ENCODE results near the gene SPN. TPM values are rescaled to one million over a fixed set of nuclear protein-coding genes. Genes with fewer than 3 reads are reported as not detected.

Gene SPN
- total and polyA plus RNA-seq, 2 donors (not counting 3 experiments of a cell fraction or from before 2014, with no cell fraction given) = not detected

- no peaks in the 10 kb centered on the region for H3K79me2 ChIP-seq (ENCODE audit: control insufficient read depth, insufficient read depth, low read length)
- intact Hi-C loops (cut with micrococcal nuclease) = no loop called here
- H2AFZ ChIP-seq (ENCODE audit: low read depth, low read length) = no peak overlapping the region
- ChIA-PET CTCF (no interaction called here), POLR2A (no interaction called here)
- H3K27me3 ChIP-seq (ENCODE audit: control insufficient read depth in 2 of 2, insufficient read depth in 2 of 2, low read length in 2 of 2) = no peaks in the 10 kb centered on the region
- no peaks in the 10 kb centered on the region for H3K9me1 ChIP-seq (replicated peaks; ENCODE audit: control insufficient read depth, extremely low read depth, insufficient read depth, low read length)
- H3K36me3 ChIP-seq (ENCODE audit: control insufficient read depth in 2 of 2, extremely low read depth in 1 of 2, insufficient read depth in 2 of 2, low read length in 2 of 2) = no peaks in the 10 kb centered on the region
- no peak overlapping the region for H3K4me3 ChIP-seq (replicated peaks in 1 of 3; ENCODE audit: insufficient read depth in 1 of 3, low read depth in 1 of 3, low read length in 3 of 3)
- no peak overlapping the region for H3K27ac ChIP-seq (ENCODE audit: insufficient read depth, low read depth, low read length)
- no peaks in the 10 kb centered on the region for H3K9me3 ChIP-seq (replicated peaks; ENCODE audit: control insufficient read depth, insufficient read depth, low read length)
- no peak overlapping the region for H3K9ac ChIP-seq (replicated peaks; ENCODE audit: extremely low read depth, insufficient read depth, low read length)
- no peaks in the 10 kb centered on the region for H3K4me1 ChIP-seq (ENCODE audit: control insufficient read depth, extremely low read depth, insufficient read depth, low read length)
- dilution Hi-C loops (cut with MboI; ENCODE audit: extremely low pct_ligation_motif_present, low sequenced_read_pairs) = no loop called here
- no peak for FAIRE-seq
- no TSS peak for BruUV-seq (replicated peaks)
- no peak overlapping the region for H3K4me2 ChIP-seq (ENCODE audit: insufficient read depth, low read length)
- no peak for TF ChIP-seq FOS (IDR thresholded peaks at IDR 0.05; ENCODE audit: borderline replicate concordance, insufficient read depth, low read length)
- TF ChIP-seq POLR2AphosphoS5 (IDR thresholded peaks at IDR 0.05; ENCODE audit: insufficient read depth, low read depth, low read length) = no peak
- TF ChIP-seq CTCF (IDR thresholded peaks at IDR 0.05; ENCODE audit: extremely low read depth in 1 of 2, insufficient read depth in 1 of 2, low read depth in 1 of 2, low read length in 2 of 2) = no peak
- no peak for TF ChIP-seq EZH2 (IDR thresholded peaks at IDR 0.05; ENCODE audit: borderline replicate concordance, low read depth, low read length, severe bottlenecking)
- no peak for TF ChIP-seq GATA2 (IDR thresholded peaks at IDR 0.05; ENCODE audit: insufficient read depth, insufficient read length, low read depth, low read length)
- TF ChIP-seq JUN (IDR thresholded peaks at IDR 0.05; ENCODE audit: borderline replicate concordance, insufficient read depth, insufficient read length, low read depth) = no peak
- no peak for TF ChIP-seq POLR2A (IDR thresholded peaks at IDR 0.05; ENCODE audit: low read depth, low read length)
- no peak for TF ChIP-seq MYC (IDR thresholded peaks at IDR 0.05; ENCODE audit: low read depth, low read length)
- TF ChIP-seq MAX (IDR thresholded peaks at IDR 0.05; ENCODE audit: insufficient read depth, insufficient read length) = no peak
- no peak for DNase-seq (ENCODE audit: low read depth, low spot score)
- H4K20me1 ChIP-seq (replicated peaks; ENCODE audit: control insufficient read depth, extremely low read depth, insufficient read depth, low read length) = no peaks in the 10 kb centered on the region
Measured at GRCh38 chr16:29662000-29662728, 883 bp upstream of the SPN start.
